GM18519 (cell line): ENCODE results near the gene TSHZ1.

Experiments used
- ATAC-seq: cut with Tn5 transposase; IDR thresholded peaks from one replicate; pipeline ENCODE4 v1.9.1; 2021; ENCODE audit warnings: mild to moderate bottlenecking, moderate library complexity; ENCODE audit not compliant: unreplicated experiment, low FRiP score

Gene TSHZ1

GRCh38 chr18:75330308-75330707 lies 119.7 kb downstream of the TSHZ1 start:
- no peak for ATAC-seq

DNA sequence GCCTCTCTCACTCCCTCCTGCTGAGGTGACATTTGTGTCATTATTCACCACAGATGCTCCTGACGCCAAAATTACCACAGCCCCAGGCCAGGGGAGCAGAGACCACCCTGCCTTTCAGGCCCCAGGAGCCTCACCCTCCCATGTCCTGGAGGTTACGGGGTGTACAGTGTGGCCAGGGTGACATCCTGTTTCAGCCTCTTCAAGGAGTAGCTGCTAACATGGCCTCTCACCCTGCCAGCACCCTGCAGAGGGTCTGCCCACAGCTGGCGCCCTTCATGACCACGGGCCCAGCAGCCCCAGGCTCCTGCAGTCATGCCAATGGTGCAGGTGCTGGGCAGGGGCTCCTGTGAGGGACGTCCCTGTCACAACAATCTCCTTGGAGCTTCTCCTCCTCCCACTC lies 124.3 kb downstream of the TSHZ1 start:
- ATAC-seq: no peak

GRCh38 chr18:75335511-75335910 lies 124.9 kb downstream of the TSHZ1 start:
- ATAC-seq: no peak

- ATAC-seq: no peak
Measured at GRCh38 chr18:75336767-75337166, 126.2 kb downstream of the TSHZ1 start.

DNA sequence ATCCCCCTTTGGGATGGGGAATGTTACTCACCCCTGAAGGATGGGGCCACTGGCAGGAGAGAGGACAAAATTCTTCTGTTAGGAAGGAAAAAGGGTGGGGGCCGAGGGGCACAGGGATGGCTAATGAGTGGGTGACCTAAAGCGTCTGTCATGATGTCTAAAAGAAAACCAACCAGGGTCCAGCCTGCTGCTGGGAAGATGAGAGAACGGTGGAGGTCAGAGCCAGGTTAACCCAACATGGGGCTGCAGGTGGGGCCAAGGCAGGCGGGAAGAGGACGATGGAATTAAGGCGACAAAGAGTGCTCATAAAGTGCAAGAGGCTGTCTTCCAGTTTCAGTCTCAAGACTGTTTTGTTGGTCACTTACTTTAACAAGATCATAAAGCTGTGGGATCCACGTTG lies 126.8 kb downstream of the TSHZ1 start:
- ATAC-seq: no peak

GRCh38 chr18:75338631-75339030 lies 128.0 kb downstream of the TSHZ1 start:
- ATAC-seq: no peak
